Measurements from ENCODE around the gene GDPD3. TPM values are rescaled to one million over a fixed set of nuclear protein-coding genes. Genes with fewer than 3 reads are reported as not detected.

The GDPD3 gene
- total and polyA plus RNA-seq, 2 of the 13 experiments (the other 11 are each of a cell fraction or from before 2014, with no cell fraction given) = 18.7 to 20.6 TPM

DNA sequence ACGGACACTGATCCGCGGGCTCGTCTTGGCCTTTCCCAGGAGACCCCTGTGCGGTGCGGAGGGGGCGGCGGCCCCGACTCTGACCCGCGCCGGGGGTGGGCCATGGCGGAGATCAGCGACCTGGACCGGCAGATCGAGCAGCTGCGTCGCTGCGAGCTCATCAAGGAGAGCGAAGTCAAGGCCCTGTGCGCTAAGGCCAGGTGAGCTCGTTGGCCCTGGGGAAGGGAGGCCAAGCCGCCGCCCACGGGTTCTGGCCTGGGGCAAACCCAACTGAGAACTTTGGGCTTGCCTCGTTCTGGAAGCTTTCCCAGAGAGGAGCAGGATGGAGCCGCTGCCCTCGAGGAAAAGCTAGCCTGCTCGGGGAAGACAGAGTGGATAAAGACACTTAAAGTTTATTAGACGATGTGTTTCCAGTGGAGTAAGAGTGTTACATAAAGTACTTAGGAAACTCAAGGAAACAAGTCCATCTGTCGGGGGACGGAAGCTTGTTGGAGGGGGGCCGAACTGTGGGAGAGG lies 37.0 kb downstream of the GDPD3 start (continued):
- TF ChIP-seq CSRNP2 (CRISPR knock-in tag; conservative IDR thresholded peaks at IDR 0.05; ENCODE audit: low read depth) (no peak), HMGXB4 (CRISPR knock-in tag; IDR thresholded peaks at IDR 0.05; ENCODE audit: borderline replicate concordance in 1 of 2, low read depth in 1 of 2) (peak in 1 of 2 experiments; percentile 17; a peak in 1 of 4 replicates), AGO1 (IDR thresholded peaks at IDR 0.05; ENCODE audit: low read depth, low read length, poor library complexity, severe bottlenecking) (peak; percentile 83), SETDB1 (CRISPR knock-in tag; IDR thresholded peaks at IDR 0.05; ENCODE audit: borderline replicate concordance) (no peak), FOSL2 (CRISPR knock-in tag; IDR thresholded peaks at IDR 0.05) (no peak), REXO4 (CRISPR knock-in tag; IDR thresholded peaks at IDR 0.05; ENCODE audit: borderline replicate concordance) (no peak), FLYWCH1 (CRISPR knock-in tag; IDR thresholded peaks at IDR 0.05) (no peak), REPIN1 (CRISPR knock-in tag; IDR thresholded peaks at IDR 0.05; ENCODE audit: borderline replicate concordance, low read depth) (no peak), JDP2 (CRISPR knock-in tag; IDR thresholded peaks at IDR 0.05; ENCODE audit: borderline replicate concordance) (no peak), KAT8 (CRISPR knock-in tag; IDR thresholded peaks at IDR 0.05) (no peak), ZBTB1 (CRISPR knock-in tag; IDR thresholded peaks at IDR 0.05; ENCODE audit: borderline replicate concordance) (no peak), ZC3H13 (CRISPR knock-in tag; IDR thresholded peaks at IDR 0.05) (no peak), ARID2 (CRISPR knock-in tag; IDR thresholded peaks at IDR 0.05; ENCODE audit: borderline replicate concordance) (no peak), SMAD9 (CRISPR knock-in tag; IDR thresholded peaks at IDR 0.05) (no peak), ZSCAN22 (CRISPR knock-in tag; IDR thresholded peaks at IDR 0.05) (no peak), SP140L (CRISPR knock-in tag; IDR thresholded peaks at IDR 0.05; ENCODE audit: borderline replicate concordance) (no peak), ZBTB42 (CRISPR knock-in tag; IDR thresholded peaks at IDR 0.05) (0 out of 2 replicates have a peak, but pooled peaks have one; percentile 10), ZNF564 (CRISPR knock-in tag; IDR thresholded peaks at IDR 0.05) (no peak), ZNF260 (CRISPR knock-in tag; IDR thresholded peaks at IDR 0.05; ENCODE audit: borderline replicate concordance, low read depth) (no peak), HOXA5 (CRISPR knock-in tag; IDR thresholded peaks at IDR 0.05) (0 out of 2 replicates have a peak, but pooled peaks have one; percentile 11), SMAD3 (CRISPR knock-in tag; IDR thresholded peaks at IDR 0.05) (no peak), ZNF343 (CRISPR knock-in tag; IDR thresholded peaks at IDR 0.05) (peak; percentile 57; the same call in 1 of the 2 replicates), MXD4 (CRISPR knock-in tag; IDR thresholded peaks at IDR 0.05) (no peak), DPF2 (CRISPR knock-in tag; IDR thresholded peaks at IDR 0.05; ENCODE audit: borderline replicate concordance, low read depth) (no peak), SCMH1 (CRISPR knock-in tag; IDR thresholded peaks at IDR 0.05; ENCODE audit: borderline replicate concordance) (no peak), KDM5A (IDR thresholded peaks at IDR 0.05; ENCODE audit: borderline replicate concordance, low read length) (peak; percentile 48)
- TF ChIP-seq, protein P1, sequence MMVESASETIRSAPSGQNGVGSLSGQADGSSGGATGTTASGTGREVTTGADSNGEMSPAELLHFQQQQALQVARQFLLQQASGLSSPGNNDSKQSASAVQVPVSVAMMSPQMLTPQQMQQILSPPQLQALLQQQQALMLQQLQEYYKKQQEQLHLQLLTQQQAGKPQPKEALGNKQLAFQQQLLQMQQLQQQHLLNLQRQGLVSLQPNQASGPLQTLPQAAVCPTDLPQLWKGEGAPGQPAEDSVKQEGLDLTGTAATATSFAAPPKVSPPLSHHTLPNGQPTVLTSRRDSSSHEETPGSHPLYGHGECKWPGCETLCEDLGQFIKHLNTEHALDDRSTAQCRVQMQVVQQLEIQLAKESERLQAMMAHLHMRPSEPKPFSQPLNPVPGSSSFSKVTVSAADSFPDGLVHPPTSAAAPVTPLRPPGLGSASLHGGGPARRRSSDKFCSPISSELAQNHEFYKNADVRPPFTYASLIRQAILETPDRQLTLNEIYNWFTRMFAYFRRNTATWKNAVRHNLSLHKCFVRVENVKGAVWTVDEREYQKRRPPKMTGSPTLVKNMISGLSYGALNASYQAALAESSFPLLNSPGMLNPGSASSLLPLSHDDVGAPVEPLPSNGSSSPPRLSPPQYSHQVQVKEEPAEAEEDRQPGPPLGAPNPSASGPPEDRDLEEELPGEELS (CRISPR knock-in tag; IDR thresholded peaks at IDR 0.05) = no peak

Measured in HepG2 (cell line).